ENCODE measurements around the gene CHD1.

CHD1 gene

DNA sequence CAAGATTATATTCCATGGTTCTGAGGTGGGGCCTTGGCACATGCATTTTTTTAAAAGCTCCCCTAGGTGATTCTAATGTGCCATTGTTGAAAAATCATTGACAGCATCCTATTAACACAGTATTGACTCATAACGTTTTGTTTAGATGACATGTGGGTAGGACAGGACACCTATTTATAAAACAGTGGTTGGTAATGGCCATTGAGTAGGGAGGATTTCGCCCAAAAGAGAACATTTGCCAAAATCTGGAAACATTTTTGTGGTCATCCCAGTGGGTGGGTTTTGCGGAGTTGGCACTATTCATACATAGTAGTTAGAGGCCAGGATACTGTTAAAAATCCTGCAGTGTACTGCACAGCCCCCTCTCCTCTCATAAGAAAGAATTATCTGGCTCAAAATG, 6.4 kb upstream of the CHD1 start:
- no peak for DNase-seq

DNA sequence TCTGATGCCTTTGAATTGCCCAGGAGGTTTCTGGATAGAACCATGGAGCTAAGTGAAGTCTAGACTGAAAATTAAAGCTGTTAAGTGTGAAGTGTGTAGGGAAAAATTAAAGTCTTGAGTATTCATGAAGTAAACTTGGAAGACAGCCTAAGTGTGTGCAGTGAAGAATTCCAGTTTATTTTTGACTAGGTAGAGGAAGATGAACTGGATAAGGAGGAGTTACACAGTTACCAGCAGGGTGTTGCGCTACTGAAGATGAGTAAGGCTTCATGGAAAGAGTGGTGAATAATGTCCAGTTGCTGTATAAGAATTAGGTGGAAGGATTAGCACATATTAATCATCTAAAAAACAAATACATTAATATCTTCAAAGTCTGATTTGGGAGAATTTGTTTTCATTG, 5.7 kb upstream of the CHD1 start:
- no peak for DNase-seq

DNA sequence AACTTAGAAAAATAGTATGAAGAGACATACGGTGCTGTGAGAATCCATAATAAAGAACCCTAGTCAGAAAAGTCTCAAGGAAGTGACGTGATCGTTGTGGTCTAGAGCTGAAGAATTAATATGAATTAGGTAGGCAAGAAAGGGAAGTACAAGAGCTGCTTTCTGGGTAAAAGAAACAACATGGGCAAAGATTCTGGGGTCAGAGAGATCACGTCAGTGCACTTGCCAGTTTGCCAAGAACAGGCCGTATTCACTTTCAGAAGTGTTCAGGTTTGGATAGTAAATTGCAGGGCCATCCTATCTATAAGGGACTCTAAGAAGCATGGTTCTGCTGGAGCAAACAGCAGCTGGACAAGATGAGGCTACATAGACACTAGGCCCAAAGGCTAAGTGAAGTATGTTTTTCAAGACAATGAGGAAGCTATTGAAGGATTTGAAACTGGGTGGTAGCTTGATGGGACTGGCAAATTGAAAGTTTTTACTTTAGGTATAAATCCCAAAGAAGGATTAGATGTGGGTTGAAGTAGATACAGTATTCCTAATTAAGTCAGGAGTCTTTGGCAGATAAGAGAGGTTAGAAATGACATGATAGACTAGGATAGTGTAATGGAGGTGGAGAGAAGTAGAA, 4.8 kb upstream of the CHD1 start:
- DNase-seq, result no peak

DNA sequence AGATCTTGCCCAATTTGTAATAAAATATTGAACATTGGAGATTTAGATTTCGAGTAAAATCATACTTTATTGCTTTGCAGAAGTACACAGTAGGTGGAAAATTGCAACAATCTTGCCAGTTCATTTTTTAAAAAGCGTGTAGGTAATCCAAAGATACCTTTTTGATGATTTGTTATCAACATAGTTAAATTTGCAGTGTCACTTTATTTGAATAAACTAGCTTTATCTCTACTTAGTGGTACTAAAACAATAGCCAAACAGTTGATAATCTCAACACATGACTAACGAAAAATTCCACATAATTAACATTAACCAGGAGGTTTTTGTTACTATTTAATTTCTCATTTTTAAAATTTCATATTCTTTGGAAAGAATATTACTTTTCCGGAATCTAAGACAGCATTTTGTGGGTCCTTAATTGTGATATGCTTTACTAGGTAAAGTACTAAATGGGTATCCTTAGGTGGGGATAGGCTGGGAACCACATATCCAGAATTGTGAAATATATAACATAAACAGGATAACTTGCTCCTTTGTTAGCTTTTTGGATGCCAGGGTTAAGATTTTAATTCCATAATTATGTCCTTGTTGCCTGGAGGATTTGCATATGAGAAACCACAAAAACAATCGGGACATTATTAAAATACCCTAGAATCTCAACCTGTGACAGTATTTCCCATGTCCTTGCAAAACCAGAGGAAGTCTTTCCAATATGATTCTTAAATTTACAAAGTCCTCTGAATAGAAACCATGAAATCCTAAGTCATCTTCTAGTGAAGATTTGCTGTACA, 2.4 kb upstream of the CHD1 start:
- DNase-seq, result no peak

DNA sequence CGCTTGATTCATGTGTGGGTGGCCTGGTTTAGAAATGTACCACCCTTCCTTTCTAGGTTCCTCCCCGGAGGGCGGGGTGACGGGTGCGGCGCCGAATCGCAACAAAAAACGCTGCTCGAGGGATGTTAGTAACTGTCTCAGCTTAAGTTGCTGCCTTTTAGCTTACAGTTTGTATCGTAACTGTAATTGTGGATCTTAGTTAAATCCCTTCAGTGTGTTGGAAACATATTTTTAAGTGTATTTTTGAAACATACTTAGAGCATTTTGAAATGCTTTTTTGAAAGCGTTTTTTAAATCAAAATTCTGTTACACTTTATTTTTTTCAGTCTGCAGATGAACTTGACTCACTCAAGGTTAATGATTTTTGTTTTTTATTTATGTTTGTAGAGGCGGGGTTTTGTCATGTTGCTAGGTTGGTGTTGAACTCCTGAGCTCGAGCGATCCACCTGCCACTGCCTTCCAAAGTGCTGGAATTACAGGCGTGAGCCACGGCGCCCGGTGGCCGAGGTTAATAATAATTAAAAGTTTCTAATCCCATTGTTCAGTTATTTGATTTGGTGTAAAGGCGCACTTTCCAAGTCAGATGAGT, 997 bp upstream of the CHD1 start:
- no peak for DNase-seq

DNA sequence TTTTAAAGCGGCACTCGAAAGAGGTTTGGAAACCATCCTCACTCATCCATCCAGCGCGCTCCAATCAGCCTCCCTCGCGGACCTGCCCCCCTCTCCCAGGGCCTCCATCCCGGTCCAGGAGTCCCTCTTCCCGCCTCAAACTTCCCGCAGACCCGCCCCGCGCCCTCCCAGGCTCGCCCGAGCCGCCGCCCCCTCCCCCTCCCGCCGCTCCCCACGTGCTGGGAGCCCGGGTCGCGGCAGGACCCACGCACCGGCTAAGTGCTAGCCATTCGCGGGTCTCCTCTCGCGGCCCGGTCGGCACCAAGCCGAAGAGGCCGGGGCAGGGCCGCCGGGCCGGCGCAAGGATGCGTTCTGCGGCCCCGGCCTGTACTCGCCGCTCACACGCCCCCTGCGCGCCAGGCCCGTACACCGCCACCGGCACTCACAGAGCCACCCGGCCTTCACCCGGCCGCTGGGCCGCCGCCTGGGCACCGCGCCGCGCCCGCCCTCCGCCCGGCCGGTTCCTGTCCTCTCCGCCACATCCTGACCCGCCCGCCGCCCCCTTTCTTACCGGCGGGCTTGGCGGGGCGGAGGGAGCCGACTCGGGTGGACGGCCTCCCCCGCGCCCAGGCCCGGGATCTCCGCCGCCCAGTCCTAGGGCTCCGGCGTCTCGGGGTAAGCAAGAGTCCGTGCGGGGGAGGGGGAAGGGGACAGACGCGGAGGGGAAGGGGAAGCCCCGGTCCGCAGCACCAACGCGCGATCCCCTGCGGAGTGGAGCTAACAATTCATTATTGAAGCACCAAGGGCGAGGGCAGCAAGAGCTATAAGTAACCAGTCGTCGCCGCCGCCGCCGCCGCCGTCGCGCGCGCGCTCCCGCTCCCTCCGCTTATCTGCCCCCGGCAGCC, 576 bp downstream of the CHD1 start:
- DNase-seq, result no peak

DNA sequence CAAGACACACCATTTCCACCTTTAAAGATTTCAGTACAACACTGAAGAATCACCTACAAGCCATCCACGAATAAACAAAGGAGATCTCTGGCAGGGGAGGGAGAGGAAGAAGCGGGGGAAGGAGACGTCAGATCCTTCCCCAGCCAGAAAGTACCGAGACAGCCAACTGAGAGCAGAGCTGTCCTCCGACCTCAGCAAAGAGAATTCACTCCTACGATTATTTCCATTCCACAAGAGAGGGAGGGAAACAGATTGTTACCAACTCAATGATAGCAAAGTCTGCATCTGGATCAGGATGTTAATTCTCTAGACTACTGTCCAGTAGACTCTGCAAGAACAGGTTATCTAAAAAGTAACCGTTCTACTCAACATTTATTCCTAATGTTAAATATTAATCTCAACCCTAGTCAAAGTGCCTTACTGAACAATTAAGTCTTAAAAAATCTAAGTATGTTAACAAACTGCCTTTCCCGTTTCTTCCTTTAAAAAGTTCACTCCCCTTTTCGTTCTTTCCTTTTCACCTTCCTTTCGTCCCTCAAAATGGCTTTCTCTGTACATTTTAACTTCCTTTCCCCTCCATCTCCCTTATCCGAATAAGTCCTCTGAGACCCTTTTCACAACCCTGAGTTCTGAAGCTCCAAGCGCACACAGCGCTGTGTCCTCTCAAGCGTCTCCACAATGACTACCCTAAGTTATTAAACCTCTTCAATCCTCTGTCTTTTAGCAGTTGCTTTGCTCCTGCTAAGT, 1.4 kb downstream of the CHD1 start:
- no peak for DNase-seq

DNA sequence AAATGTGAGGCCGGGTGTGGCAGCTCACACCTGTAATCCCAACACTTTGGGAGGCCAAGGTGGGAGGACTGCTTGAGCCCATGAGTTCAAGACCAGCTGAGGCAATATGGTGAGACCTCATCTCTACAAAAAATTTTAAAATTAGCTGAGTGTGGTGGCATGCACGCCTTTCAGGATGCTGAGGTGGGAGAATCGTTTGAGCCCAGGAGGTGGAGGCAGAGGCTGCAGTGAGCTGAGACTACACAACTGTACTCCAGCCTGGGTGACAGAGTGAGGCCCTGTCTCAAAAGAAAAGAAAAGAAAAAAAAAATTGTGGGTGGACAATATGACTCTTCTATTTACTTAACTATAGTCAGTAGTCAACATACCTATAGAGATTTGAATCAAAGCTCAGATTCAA, 4.8 kb downstream of the CHD1 start:
- DNase-seq, result no peak

DNA sequence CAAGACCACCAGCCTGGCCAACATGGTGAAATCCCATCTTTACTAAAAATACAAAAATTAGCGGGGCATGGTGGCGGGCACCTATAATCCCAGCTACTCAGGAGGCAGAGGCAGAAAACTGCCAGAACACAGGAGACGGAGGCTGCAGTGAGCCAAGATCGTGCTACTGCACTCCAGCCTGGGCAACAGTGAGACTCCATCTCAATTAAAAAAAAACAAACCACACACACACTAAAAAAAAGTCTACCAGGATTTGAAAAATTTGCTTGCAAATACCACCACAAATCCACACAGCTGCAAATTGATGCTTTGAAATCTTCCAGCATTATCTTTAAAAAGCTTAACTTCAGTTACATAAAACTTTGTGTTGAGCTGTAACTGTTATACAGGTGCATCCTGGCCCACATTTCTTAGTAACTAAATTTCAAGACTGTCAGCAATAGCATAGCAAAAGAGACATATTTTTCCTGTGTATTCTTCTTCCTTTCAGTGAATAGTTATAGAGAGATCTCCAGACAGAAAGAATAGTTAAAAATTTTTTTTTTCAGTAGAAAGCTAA, 6.8 kb downstream of the CHD1 start:
- DNase-seq, result no peak

DNA sequence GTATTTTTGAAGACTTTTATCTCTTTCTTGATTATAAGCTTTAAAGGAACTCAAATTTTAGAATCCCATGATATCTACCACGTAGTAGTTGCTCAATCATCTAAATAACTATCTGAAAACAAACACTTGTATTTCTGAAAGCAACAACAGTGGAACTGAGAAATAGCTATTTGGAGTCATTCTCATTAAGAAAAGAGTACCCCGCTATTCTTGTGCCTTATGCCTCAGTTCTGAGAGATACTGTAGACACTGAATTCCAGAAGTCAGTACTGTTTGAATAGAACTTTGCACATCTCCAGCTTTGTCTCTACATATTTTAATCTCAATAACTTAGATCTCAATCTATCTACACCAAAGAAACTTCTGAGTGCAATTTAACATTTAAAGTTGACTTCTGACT, 11.4 kb downstream of the CHD1 start:
- DNase-seq, result no peak

DNA sequence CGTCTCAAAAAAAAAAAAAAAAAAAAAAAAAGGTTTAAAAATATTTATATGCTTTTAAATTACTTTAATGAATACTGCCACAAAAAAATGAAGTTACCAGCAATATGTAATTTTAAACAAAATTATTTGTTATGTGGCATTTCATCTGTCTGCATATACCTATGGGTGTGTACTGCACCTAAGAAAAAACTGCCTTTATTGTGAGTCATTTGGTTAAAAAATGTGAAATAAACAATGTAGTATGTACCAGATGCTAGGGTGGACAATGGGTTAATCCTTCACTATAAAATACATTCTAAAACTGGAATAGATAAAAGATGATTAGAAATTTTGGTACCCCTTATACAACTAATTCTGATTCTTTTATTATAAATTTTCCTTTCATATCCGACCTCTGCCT, 12.3 kb downstream of the CHD1 start:
- no peak for DNase-seq

DNA sequence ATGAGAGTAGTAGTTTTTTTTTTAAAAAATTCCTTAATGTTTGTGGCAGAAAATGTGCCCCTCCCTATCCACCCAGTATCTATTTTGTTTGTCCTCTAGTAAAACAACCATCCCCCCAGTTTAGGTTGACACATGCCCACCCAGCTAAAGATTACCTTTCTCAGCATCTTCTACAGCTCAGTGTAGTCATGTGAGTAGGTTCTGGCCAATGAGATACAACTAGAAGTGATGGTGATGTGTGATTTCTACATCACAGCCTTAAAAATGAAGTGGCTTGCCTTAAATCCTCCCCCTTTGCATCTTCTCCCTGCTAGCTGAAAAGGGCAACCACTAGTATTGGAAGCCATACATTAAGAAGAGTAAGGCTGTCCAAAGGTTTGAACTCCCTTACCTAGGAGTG, 14.9 kb downstream of the CHD1 start:
- no peak for DNase-seq

DNA sequence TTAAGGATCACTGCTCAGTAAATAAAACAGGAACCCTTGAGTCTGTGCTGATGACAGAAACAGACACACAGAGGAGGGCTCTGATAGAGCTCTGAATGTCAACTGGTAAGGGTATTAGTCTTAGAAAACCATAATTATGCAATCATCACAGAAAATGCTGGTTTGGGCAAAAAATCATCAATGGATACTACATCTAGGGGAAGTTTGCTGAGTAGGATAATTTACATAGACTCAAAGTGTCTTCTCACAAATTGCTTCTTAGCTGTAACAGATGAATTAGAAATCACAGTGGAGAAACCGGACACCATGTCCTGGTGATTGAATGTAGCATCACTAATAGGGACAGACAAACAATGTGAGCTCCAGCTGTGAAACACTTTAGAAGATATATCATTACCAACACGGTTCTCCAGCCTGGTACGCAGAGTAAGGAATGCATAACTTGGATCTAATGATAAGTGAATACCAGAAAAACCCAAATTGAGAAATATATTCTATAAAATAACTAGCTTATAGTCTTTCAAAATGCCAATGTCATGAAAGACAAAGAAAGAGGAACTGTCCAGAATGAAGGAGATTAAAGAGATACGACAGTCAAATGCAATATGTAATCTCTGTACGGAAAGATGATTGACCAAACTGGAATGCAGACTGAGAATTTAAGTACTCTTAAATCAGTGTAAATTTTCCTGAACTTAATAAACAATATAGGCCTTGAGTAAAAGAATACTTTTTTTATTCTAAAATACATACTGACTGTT, 17.3 kb downstream of the CHD1 start:
- DNase-seq, result no peak

DNA sequence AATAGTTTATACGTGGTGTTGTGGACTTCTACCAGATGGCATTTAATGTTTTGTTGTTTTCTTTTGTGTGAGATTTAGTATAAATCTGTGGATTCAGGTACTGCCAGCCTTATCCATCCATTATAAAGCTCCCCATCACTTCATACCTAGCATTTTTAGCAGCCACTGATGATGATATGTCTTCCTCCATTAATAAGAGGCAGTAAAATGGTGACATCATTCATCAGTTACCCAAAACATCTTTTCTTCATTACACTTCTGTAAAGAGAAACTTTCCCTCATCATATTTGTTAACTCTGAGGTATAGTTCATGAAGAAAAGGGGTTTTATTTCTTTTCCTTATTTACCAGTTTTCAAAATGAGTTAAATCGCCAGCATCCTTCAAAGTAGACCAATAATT, 19.4 kb downstream of the CHD1 start:
- no peak for DNase-seq

DNA sequence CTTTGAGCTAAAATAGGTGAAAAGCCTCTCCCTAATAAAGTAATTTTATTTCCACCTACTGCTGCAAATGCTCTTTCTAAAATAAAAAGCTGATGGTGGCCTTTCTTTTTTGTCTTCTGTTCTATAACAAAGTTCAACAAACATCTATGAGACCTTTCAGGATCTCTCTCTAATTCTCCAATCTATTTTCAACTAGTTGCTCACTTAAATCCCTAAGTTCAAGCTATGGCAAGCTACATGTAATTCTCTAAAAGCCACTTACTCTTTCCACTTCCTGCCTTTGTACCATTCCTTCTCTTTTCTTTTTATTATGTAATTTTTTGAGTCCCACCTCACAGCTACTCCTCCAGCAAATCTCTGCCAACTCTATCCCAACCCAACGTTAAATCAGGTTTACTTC, 20.9 kb downstream of the CHD1 start:
- no peak for DNase-seq

DNA sequence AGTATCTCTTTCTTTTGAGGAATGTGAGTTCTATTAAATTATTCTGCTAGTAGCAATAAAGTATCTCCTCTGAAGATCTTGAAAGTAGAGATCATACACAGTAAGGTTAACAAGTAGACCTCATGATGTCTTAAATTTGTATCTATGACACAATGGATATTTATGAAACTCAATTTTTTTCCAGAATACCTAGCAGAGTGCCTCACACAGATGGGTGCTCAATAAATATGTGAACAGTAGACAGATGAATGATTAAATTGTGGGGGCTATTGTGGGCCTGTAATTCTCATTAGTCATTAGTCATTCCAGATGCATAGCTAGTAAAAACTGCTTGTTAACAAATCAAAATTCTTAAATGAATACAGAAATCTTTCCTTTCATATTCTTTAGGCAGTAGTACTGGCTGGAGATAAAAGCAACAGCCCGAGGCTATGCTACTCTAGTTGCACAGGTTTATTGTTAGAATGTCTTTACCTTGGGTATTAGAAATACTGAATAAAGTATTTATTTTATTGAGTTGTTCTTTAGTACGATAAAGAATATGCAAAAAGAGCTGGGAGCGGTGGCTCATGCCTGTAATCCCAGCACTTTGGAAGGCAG, 22.0 kb downstream of the CHD1 start:
- DNase-seq, result no peak

DNA sequence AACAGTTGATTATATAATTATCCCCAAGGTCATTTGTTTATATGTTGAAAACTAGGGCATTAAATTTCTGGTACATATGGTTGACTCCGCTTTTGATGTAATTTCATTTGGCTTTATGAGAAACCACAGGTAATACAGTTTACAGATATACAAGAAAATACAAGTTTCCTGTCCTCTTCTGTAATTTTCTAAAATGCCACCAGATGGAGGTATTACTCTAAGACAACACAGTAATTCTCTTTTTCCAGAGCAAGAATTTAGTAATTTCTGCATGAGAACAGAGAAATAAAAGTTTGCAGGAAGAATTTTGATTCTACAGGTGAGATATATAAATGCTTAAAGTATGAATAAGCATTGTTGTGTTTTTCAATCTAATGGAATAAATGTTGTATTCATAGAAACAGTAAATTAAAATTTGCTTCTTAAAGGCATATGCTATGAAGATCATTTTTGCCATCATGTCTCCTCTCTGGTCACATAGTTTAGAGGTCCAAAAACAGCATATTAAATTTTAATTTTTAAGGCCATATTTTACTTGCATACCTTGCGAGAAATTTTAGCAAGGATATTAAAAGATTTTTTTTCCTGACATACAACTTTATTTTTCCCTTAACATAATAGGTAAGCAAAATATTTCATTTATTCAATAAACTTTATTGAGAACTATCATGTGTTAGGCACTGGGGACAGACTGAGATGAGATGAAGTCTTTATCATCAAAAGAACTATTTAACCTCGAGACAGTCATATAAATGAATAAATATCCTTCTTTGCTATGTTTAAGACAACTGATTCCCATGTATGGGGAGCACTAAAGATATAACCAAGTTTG, 22.7 kb downstream of the CHD1 start:
- no peak for DNase-seq

DNA sequence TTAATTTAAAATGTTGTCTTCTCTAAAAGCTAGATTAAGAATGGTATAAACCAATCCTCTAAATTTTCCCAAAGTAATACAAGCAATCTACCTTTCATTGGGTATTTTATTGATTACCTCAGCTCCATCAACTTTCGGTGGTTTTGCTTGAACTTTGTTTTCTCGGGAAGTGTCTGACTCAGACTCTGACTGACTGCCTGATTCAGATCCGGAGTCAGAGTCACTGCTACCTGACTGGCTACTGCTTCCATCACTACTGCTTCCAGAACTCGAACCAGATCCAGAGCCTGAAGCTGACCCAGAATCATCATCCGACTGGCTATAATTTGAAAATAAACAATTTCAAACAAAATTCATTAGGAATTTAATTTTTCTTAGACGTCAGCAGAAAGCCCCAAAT, 24.0 kb downstream of the CHD1 start:
- DNase-seq, result no peak

DNA sequence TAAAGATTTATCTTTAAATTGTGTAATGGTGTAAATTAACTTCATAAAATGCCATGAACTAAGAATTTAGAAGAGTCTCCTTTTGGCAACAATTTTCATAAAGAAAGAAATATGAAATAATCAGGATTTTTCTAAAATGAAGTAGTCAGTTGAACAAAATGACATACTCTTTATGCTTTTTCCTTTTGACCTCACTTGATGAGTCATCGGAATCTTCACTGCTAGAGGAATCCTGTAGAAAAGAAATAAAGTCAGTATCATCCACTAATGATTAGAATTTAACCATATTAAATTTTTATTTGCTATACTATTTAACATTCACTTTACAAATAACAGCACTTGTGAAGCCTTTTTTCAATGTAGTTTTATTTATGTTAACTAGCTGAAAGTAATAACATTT, 26.1 kb downstream of the CHD1 start:
- no peak for DNase-seq

DNA sequence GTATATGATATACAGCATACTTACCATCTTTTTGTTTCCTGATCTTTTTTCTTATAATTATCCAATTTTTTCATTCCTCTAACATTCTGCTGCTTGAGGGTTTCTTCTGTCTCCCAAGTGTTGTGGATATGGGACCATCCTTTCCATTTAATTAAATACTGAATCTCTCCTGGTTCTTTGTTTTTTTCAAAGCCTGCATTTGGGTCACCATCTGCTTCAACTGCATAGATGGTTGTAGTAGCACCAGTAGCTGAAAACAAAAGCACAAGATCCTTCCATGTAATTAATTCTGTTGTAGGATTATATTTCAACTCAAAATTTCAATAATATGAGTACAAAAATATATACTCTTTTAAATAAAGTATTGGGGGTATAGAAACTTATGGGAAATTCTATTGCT, 29.4 kb downstream of the CHD1 start:
- no peak for DNase-seq

Measured in SHP77 treated with DMSO at 0.1 percent for 48 hours (cell line).